T47D (cell line): ENCODE measurements around the gene LRFN5.
"Not testable (repeated sequence)": the region's sequence is repeated elsewhere in the genome, so short reads cannot be mapped to it uniquely, and the experiment has no call there.

Experiments used
- DNase-seq, 2 experiments: peaks; one replicate each; pipeline versions ENCODE4 v3.0.0 to v3.0.0-alpha.2; 2011 to 2012; ENCODE audit warnings: low read depth in 1 of 2, low spot score in 1 of 2
- JUND ChIP-seq: IDR thresholded peaks from 2 replicates; pipeline ENCODE4 v1.6.1; 2012; ENCODE audit warnings: low read depth
- in situ Hi-C: cut with HindIII; loops from 2 replicates; pipeline ENCODE4 v1.10.0; 2016; ENCODE audit warnings: low sequenced_read_pairs, low pct_unique_long_range_greater_than_20kb

The LRFN5 gene

GRCh38 chr14:41900644-41901043 lies 294.0 kb downstream of the LRFN5 start:
- no peak for TF ChIP-seq JUND
- DNase-seq = no peak
- in situ Hi-C loops = no loop called here

DNA sequence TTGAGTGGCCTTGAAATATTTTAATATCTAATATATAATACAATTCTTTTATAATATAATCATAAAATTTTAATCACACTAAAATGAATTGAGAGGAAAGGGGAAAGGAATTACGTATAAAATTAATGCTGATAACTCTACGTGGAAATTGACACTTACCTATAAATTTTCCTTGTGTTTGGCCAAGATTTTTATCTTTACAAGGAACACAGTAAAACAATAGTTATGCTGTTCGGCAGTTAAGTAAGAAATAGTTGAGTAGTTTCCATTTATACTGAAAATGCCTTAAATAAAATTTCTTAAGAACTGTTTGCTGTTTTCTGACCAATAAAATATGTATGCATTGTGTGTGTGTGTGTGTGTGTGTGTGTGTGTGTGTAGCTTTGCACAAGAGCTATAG lies 294.4 kb downstream of the LRFN5 start:
- TF ChIP-seq JUND = no peak
- DNase-seq = no peak
- in situ Hi-C loops = no loop called here

GRCh38 chr14:41905394-41905964 lies 298.8 kb downstream of the LRFN5 start:
- TF ChIP-seq JUND = no peak
- in situ Hi-C loops = no loop called here
- DNase-seq = no peak

GRCh38 chr14:41911155-41911554 lies 304.5 kb downstream of the LRFN5 start:
- DNase-seq, in situ Hi-C loops: not testable (repeated sequence)

- TF ChIP-seq JUND = no peak
- in situ Hi-C loops = no loop called here
- DNase-seq = no peak
Measured at GRCh38 chr14:41913398-41913797, 306.7 kb downstream of the LRFN5 start.

DNA sequence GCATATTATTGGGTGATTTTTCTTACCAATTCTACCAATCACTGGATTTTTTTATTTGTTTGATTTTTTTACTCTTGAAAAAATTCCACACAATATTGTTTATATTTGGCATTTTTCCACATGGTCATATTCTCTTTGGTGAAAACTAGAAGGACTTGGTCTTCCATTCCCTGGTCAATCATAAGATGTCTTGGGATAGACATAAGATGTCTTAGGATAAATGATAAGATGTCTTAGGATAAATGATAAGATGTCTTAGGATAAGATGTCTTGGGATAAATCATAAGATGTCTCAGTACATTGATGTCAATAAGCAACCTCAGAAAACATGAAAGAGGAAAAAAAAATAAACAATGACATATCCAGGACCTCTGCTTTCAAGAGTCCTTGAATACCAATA lies 309.1 kb downstream of the LRFN5 start:
- no peak for DNase-seq
- no peak for TF ChIP-seq JUND
- in situ Hi-C loops = no loop called here

DNA sequence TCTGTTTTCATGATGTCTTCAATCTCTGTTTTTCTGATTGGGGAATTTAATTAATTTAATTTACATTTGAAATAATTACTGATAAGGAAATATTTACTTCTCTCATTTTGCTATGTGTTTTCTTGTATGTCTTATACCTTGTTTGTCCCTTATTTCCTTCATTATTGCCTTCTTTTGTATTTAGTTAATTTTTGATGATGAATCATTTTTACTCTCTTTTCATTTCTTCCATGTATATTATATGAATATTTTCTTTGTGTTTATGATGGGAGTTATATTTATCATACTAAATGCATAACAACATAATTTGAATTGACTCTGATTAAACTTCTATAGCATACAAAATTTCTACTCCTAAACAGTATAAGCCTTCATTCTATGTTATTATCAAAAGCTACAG lies 309.6 kb downstream of the LRFN5 start:
- no peak for TF ChIP-seq JUND
- no peak for DNase-seq
- in situ Hi-C loops = no loop called here

DNA sequence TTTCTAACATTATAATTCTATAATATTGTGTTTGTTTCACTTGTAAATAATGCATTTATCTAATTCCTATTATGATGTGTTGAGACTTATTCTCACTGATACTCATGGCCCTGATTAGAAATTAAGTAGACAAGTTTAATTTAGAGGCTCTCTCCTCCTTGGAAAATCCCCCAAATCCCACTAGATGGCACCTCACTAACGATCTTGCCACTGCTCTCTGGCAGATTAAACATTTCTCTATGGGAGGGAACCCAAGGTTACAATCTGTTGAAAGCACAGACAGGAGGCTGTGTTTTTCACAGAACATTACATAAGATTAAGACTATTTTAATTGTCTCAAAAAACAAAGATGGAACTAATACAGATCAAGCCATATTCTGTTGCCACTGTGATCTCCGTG lies 318.7 kb downstream of the LRFN5 start:
- peak; percentile 10 to 70 for DNase-seq
- no peak for TF ChIP-seq JUND
- in situ Hi-C loops = no loop called here

DNA sequence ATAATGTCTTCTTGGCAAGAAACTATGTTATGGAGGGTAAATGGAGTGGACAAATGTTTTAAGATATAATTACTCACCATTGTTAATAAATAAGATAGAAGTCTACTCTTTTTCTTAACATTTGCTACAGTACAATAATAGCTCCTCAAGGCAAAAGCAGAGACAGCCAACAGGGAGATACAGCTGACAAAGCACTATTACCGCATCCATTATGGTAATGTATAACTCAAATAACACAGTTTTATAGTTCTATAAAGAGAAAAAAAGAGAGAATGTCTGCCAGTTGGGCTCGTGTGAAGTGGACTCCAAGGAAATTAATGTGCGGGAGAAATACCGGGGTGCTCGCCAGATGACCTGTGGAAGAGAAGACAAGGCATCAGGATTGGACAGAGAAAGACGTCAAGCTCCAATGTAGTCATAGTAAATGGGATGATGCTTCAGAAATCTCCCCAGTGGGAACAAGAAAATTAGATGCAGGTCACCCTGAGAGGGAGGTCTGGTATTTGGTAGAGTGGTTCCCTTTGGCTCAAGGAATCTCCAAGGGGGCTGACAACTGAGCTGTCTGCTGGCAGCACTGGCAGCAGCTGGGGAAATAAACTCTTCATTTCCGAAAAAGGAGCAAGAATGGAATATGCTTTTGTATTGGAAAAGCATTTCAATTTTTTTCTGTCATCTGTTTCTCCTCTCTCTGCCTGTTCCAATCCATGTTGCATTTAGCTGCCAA lies 343.9 kb downstream of the LRFN5 start:
- DNase-seq = no peak
- in situ Hi-C loops = no loop called here
- no peak for TF ChIP-seq JUND
